Spleen (tissue), 7 donors: ENCODE measurements around the gene RGS19.

Experiments used
- POLR2A ChIP-seq, 3 donors: fragments of 450-650 bp; IDR thresholded peaks; one replicate each; pipeline ENCODE4 v1.5.1; 2017; ENCODE audit warnings: antibody characterized with exemption in 3 of 3, mild to moderate bottlenecking in 1 of 3
- POLR2AphosphoS5 ChIP-seq, 3 donors: sonication (generic); formaldehyde crosslinking; IDR thresholded peaks; one replicate each; pipeline ENCODE4 v1.5.1; 2017; ENCODE audit warnings: antibody characterized with exemption in 3 of 3
- TF ChIP-seq, protein P1 (sequence below), 11 experiments: fragments of 200-600 bp in 7 of 11; fragments of 450-650 bp in 4 of 11; sonication (generic) in 4 of 11; IDR thresholded peaks in 8 of 11; conservative IDR thresholded peaks in 3 of 11; 1 replicate in 7 of 11; 2 replicates in 4 of 11; pipeline versions ENCODE4 v1.4.0 to v1.8.0; 2016 to 2021; ENCODE audit warnings: antibody characterized with exemption in 11 of 11, inconsistent platforms in 4 of 11, mild to moderate bottlenecking in 1 of 11
- donor health status: DM: no; HTN: no; CAD: no; lungs with moderate emphysema.
- donor health status: DM: no; HTN: no; CAD: no.
- donor health status: DM: no; HTN: no; CAD: no.

GRCh38 chr20:64058536-64058935 lies 20.8 kb downstream of the RGS19 start:
- TF ChIP-seq, protein P1, sequence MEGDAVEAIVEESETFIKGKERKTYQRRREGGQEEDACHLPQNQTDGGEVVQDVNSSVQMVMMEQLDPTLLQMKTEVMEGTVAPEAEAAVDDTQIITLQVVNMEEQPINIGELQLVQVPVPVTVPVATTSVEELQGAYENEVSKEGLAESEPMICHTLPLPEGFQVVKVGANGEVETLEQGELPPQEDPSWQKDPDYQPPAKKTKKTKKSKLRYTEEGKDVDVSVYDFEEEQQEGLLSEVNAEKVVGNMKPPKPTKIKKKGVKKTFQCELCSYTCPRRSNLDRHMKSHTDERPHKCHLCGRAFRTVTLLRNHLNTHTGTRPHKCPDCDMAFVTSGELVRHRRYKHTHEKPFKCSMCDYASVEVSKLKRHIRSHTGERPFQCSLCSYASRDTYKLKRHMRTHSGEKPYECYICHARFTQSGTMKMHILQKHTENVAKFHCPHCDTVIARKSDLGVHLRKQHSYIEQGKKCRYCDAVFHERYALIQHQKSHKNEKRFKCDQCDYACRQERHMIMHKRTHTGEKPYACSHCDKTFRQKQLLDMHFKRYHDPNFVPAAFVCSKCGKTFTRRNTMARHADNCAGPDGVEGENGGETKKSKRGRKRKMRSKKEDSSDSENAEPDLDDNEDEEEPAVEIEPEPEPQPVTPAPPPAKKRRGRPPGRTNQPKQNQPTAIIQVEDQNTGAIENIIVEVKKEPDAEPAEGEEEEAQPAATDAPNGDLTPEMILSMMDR (IDR thresholded peaks at IDR 0.05 in 8 of 11, conservative IDR thresholded peaks at IDR 0.05 in 3 of 11), result no peak
- TF ChIP-seq POLR2A (IDR thresholded peaks at IDR 0.05) (no peak), POLR2AphosphoS5 (IDR thresholded peaks at IDR 0.05) (no peak)
